ENCODE measurements around the gene TMEM115.

DNA sequence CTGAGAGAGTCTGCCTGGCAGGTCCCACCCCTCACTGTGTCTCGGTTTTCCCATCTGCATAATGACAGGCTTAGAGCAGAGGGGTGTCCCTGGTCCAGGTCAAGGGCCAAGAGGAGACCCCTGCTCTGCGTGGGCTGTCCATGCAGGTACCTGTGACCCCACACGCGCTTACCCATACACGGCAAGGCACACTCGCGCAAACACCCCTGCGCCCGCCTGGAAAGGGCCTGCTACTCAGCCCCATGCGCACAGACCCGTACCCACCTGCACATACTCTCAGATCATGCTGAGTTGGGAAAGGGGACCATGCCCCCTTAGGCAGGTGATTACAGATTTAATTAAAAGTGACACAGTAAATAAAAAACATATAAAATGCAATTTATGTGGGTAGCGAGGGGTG is 23.4 kb upstream of the TMEM115 start:
- no peak for TF ChIP-seq POLR2A (IDR thresholded peaks at IDR 0.05)
- TF ChIP-seq, protein P1, sequence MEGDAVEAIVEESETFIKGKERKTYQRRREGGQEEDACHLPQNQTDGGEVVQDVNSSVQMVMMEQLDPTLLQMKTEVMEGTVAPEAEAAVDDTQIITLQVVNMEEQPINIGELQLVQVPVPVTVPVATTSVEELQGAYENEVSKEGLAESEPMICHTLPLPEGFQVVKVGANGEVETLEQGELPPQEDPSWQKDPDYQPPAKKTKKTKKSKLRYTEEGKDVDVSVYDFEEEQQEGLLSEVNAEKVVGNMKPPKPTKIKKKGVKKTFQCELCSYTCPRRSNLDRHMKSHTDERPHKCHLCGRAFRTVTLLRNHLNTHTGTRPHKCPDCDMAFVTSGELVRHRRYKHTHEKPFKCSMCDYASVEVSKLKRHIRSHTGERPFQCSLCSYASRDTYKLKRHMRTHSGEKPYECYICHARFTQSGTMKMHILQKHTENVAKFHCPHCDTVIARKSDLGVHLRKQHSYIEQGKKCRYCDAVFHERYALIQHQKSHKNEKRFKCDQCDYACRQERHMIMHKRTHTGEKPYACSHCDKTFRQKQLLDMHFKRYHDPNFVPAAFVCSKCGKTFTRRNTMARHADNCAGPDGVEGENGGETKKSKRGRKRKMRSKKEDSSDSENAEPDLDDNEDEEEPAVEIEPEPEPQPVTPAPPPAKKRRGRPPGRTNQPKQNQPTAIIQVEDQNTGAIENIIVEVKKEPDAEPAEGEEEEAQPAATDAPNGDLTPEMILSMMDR (IDR thresholded peaks at IDR 0.05), result no peak
